KMS-11 (cell line): Measurements from ENCODE around the gene COL18A1.

ENCODE experiments used
- H2AFZ ChIP-seq: fragments of 200-600 bp; sonication (generic); 2 replicates; pipeline ENCODE4 v1.6.1; 2016; ENCODE audit warnings: antibody characterized with exemption, mixed run types, low read depth
- H3K27ac ChIP-seq: fragments of 200-600 bp; sonication (generic); 2 replicates; pipeline ENCODE4 v1.6.1; 2016; ENCODE audit warnings: mild to moderate bottlenecking, mixed run types
- H3K27me3 ChIP-seq: fragments of 200-600 bp; sonication (generic); 2 replicates; pipeline ENCODE4 v1.6.1; 2017; ENCODE audit warnings: mild to moderate bottlenecking, low read depth, mixed run types, moderate library complexity; ENCODE audit not compliant: insufficient read depth
- H3K36me3 ChIP-seq: fragments of 200-600 bp; sonication (generic); 2 replicates; pipeline ENCODE4 v1.6.1; 2017; ENCODE audit warnings: mild to moderate bottlenecking, mixed run types; ENCODE audit not compliant: insufficient read depth
- H3K4me1 ChIP-seq: fragments of 200-600 bp; sonication (generic); 2 replicates; pipeline ENCODE4 v1.6.1; 2016; ENCODE audit warnings: mild to moderate bottlenecking, low read depth, mixed run types; ENCODE audit not compliant: poor library complexity, severe bottlenecking
- H3K4me2 ChIP-seq: fragments of 200-600 bp; sonication (generic); 2 replicates; pipeline ENCODE4 v1.7.0; 2016; ENCODE audit warnings: mild to moderate bottlenecking, mixed run types
- H3K4me3 ChIP-seq: fragments of 200-600 bp; sonication (generic); IDR thresholded peaks from 2 replicates; pipeline ENCODE4 v1.6.1; 2017; ENCODE audit warnings: low read depth, low read length, mixed read lengths; ENCODE audit not compliant: insufficient read depth
- H3K79me2 ChIP-seq: fragments of 200-600 bp; sonication (generic); 2 replicates; pipeline ENCODE4 v1.6.1; 2016; ENCODE audit warnings: low read depth, mixed run types; ENCODE audit not compliant: insufficient read depth
- H3K9ac ChIP-seq: fragments of 200-600 bp; sonication (generic); 2 replicates; pipeline ENCODE4 v1.6.1; 2016; ENCODE audit warnings: mild to moderate bottlenecking, mixed run types
- H4K20me1 ChIP-seq: fragments of 200-600 bp; sonication (generic); 2 replicates; pipeline ENCODE4 v1.6.1; 2016; ENCODE audit warnings: mild to moderate bottlenecking, mixed run types; ENCODE audit not compliant: insufficient read depth
- CTCF ChIP-seq: fragments of 200-600 bp; sonication (generic); conservative IDR thresholded peaks from 2 replicates; pipeline ENCODE4 v1.6.1; 2017; ENCODE audit warnings: low read depth, mild to moderate bottlenecking, antibody characterized with exemption, low read length, moderate library complexity, mixed read lengths

COL18A1 gene

GRCh38 chr21:45430521-45431501 lies 25.8 kb downstream of the COL18A1 start:
- no peaks in the 10 kb centered on the region for H4K20me1 ChIP-seq
- no peaks in the 10 kb centered on the region for H3K36me3 ChIP-seq
- peaks cover 76% of the 10 kb centered on the region for H3K27me3 ChIP-seq
- no peak overlapping the region for H3K9ac ChIP-seq
- no peak overlapping the region for H3K4me2 ChIP-seq
- no peak overlapping the region for H3K27ac ChIP-seq
- no peak overlapping the region for H3K4me3 ChIP-seq
- H2AFZ ChIP-seq: no peak overlapping the region
- TF ChIP-seq CTCF: no peak
- no peaks in the 10 kb centered on the region for H3K4me1 ChIP-seq
- no peaks in the 10 kb centered on the region for H3K79me2 ChIP-seq

GRCh38 chr21:45431781-45432572 lies 27.0 kb downstream of the COL18A1 start:
- Histone ChIP-seq H3K27ac (no peak overlapping the region), H3K4me3 (no peak overlapping the region), H3K4me1 (no peaks in the 10 kb centered on the region), H3K79me2 (no peaks in the 10 kb centered on the region), H3K9ac (no peak overlapping the region), H3K36me3 (no peaks in the 10 kb centered on the region), H3K27me3 (peaks cover 73% of the 10 kb centered on the region), H3K4me2 (no peak overlapping the region), H4K20me1 (no peaks in the 10 kb centered on the region), H2AFZ (no peak overlapping the region)
- no peak for TF ChIP-seq CTCF

DNA sequence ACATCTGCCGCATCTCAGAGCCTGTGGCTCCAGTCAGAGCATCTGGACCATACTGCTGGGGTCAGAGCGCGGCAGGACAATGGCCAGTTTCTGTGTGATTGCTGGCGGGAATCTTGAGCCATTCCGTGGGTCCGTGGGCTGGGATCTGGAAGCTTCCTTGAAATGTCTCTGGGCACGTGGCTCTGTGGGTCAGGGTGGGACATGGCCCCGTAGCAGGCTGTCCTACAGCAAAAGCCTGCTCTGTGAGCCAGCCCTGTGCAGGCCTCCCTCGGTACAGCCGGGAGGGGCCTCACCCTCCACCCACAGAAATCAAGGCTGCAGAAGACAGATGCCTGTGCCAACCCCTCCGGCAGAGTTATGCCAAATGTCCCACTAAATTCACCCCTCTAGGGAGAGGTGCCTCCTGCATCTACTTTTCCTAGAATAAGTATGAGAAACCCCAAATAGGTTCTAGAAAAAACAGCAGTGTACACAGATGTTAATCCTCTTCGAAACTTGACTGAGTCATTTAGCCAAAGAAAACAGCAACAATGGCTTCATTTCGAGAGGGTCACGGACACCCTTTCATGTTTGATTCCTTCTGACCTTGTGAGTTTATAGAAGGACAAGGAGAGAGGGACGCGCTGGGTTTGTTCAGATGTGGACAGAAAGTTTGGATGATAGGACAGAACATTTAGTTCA lies 27.8 kb downstream of the COL18A1 start:
- Histone ChIP-seq H3K27me3 (peaks cover 67% of the 10 kb centered on the region), H3K4me3 (no peak overlapping the region), H3K79me2 (no peaks in the 10 kb centered on the region), H3K36me3 (no peaks in the 10 kb centered on the region), H3K27ac (no peak overlapping the region), H3K4me1 (no peaks in the 10 kb centered on the region), H2AFZ (no peak overlapping the region), H4K20me1 (no peaks in the 10 kb centered on the region), H3K4me2 (no peak overlapping the region), H3K9ac (no peak overlapping the region)
- TF ChIP-seq CTCF: no peak

GRCh38 chr21:45433301-45433700 lies 28.3 kb downstream of the COL18A1 start:
- Histone ChIP-seq H3K4me3 (no peak overlapping the region), H4K20me1 (no peaks in the 10 kb centered on the region), H3K4me2 (no peak overlapping the region), H3K79me2 (no peaks in the 10 kb centered on the region), H3K4me1 (no peaks in the 10 kb centered on the region), H3K36me3 (no peaks in the 10 kb centered on the region), H3K9ac (no peak overlapping the region), H3K27me3 (peaks cover 61% of the 10 kb centered on the region), H3K27ac (no peak overlapping the region), H2AFZ (no peak overlapping the region)
- TF ChIP-seq CTCF: no peak
